Breast epithelium (tissue), 4 donors: ENCODE measurements around the gene EXOC3L4. TPM values are rescaled to one million over a fixed set of nuclear protein-coding genes. Genes with fewer than 3 reads are reported as not detected.

Source experiments
- DNase-seq, 2 donors: peaks; one replicate each; pipeline ENCODE4 v3.0.0-alpha.2; 2019; ENCODE audit warnings: low spot score in 2 of 2
- H3K27ac ChIP-seq, 2 donors: fragments of 200-600 bp; sonication (generic) in 1 of 2; one replicate each; pipeline ENCODE4 v1.5.1; 2016 to 2019; ENCODE audit warnings: mild to moderate bottlenecking in 1 of 2
- H3K27me3 ChIP-seq, 2 donors: fragments of 200-600 bp; sonication (generic) in 1 of 2; one replicate each; pipeline versions ENCODE4 v1.5.1 to v1.6.0; 2017 to 2019; ENCODE audit warnings: control low read depth in 1 of 2, mild to moderate bottlenecking in 1 of 2
- H3K36me3 ChIP-seq: fragments of 200-600 bp; one replicate; pipeline ENCODE4 v1.5.1; 2019
- H3K4me1 ChIP-seq, 2 donors: fragments of 200-600 bp; sonication (generic); one replicate each; pipeline ENCODE4 v1.5.1; 2016 to 2019; ENCODE audit warnings: control low read depth in 1 of 2
- H3K4me3 ChIP-seq, 3 donors: fragments of 200-600 bp; sonication (generic); 1 replicate in 2 of 3; 2 replicates in 1 of 3; pipeline ENCODE4 v1.5.1; 2016 to 2019; ENCODE audit warnings: mild to moderate bottlenecking in 3 of 3, moderate library complexity in 2 of 3
- H3K9me3 ChIP-seq, 2 donors: fragments of 200-600 bp; sonication (generic) in 1 of 2; one replicate each; pipeline ENCODE4 v1.5.1; 2016 to 2019; ENCODE audit warnings: control low read depth in 1 of 2
- POLR2A ChIP-seq: fragments of 450-650 bp; IDR thresholded peaks from one replicate; pipeline ENCODE4 v1.6.1; 2016; ENCODE audit warnings: antibody characterized with exemption, mild to moderate bottlenecking, moderate library complexity
- POLR2AphosphoS5 ChIP-seq, 3 donors: sonication (generic); formaldehyde crosslinking; IDR thresholded peaks; one replicate each; pipeline ENCODE4 v1.6.1; 2017; ENCODE audit warnings: antibody characterized with exemption in 3 of 3
- intact Hi-C: fragments of 100-400 bp; cut with DNase I; formaldehyde crosslinking; loops from one replicate; pipeline ENCODE4 v1.15.1; 2023; ENCODE audit warnings: low total_unique reads
- total RNA-seq, 3 donors: library from RNA; depleted of rRNA; stranded (reverse); fragments of >200 nt; gene quantifications; one replicate each; pipeline ENCODE4 v1.1.0, GENCODE V29; 2016
- TF ChIP-seq, protein P1 (sequence below), 3 donors: fragments of 450-650 bp; IDR thresholded peaks; one replicate each; pipeline ENCODE4 v1.5.1; 2016 to 2017; ENCODE audit warnings: antibody characterized with exemption in 3 of 3, mild to moderate bottlenecking in 3 of 3, moderate library complexity in 3 of 3

Gene EXOC3L4
- total RNA-seq, 3 donors from 2014 or later = 0.66 to 1.0 TPM; not detected in 1

DNA sequence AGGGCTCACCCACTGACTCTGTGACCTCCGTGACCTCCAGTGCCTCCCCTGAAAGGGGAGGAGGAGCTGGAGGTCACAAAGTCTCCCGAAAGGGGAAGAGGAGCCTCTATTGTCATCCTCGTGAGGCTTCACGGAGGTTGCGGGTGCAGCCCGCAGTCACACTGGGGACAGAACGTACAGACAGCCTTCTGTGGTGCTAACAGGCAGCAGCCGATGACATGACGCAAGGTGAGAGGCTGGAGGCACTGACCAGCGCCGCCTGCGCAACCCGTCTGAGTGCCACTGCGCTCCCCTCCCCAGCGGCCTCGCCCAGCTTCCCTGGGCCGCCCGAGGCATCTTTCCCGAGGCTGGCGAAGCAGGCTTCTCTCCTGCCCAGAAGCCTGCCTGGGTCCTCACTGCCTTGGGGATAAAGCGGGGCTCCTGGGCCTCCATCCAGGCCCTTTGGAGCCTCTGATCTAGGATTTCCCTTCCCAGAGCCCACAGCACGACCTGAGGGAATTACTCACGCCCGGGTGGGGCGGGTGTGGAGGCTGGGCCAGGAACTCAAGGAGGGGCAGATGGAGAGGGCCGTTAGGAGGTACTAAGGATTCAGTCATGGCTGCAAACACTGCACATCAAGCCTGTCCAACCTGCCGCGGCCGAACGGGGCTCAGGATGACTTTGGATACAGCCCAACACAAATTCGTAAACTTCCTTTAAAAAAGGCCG, 22.8 kb upstream of the EXOC3L4 start:
- Histone ChIP-seq H3K36me3 (no peaks in the 10 kb centered on the region), H3K4me1 (peaks cover 0 to 6% of the 10 kb centered on the region in 2 donors), H3K27me3 (no peaks in the 10 kb centered on the region), H3K27ac (peak overlapping the region in 1 of 2 donors; percentile 32), H3K9me3 (no peaks in the 10 kb centered on the region), H3K4me3 (peak overlapping the region in 1 of 3 donors; percentile 11)
- DNase-seq = no peak
- TF ChIP-seq, protein P1, sequence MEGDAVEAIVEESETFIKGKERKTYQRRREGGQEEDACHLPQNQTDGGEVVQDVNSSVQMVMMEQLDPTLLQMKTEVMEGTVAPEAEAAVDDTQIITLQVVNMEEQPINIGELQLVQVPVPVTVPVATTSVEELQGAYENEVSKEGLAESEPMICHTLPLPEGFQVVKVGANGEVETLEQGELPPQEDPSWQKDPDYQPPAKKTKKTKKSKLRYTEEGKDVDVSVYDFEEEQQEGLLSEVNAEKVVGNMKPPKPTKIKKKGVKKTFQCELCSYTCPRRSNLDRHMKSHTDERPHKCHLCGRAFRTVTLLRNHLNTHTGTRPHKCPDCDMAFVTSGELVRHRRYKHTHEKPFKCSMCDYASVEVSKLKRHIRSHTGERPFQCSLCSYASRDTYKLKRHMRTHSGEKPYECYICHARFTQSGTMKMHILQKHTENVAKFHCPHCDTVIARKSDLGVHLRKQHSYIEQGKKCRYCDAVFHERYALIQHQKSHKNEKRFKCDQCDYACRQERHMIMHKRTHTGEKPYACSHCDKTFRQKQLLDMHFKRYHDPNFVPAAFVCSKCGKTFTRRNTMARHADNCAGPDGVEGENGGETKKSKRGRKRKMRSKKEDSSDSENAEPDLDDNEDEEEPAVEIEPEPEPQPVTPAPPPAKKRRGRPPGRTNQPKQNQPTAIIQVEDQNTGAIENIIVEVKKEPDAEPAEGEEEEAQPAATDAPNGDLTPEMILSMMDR (IDR thresholded peaks at IDR 0.05) = no peak
- TF ChIP-seq POLR2A (no peak), POLR2AphosphoS5 (IDR thresholded peaks at IDR 0.05) (no peak)
- intact Hi-C loops = no loop called here

DNA sequence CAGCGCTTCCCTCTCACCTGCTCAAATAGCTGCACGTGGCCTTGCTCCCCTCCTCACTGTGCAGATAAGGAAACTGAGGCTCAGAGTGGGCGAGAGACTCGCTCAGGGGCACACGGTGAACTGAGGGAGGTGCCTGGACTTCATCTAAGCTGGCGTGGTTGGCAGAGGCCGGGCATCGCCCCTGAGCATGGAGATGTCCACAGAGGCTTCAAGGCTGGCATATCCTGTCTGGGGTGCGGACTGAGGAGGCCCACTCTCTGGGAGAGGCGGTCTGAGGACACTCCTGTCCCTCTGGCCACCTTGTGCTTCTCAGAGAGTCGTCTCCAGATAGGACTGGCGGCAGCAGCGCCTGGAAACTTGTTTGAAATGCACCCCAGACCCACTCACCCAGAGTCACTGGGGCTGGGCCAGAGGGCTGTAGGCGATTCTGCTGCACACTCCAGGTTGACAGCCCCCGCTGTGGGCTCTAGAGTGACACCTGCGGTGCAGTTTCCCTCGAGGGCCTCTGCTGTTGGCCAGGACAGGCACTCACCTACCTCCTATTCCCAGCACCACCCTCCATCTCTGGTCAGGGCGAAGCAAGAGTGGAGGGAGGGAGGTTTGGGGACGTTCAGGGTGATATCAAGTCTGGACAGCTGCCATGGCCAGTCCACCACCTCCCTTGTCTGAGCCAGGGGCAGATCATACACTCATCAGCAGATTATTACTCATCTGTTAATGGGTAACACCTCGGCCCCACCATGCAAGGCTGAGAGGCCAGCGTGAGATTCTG, 21.7 kb upstream of the EXOC3L4 start:
- DNase-seq = no peak
- Histone ChIP-seq H3K27me3 (no peaks in the 10 kb centered on the region), H3K27ac (no peak overlapping the region), H3K4me1 (peaks cover 0 to 6% of the 10 kb centered on the region in 2 donors), H3K9me3 (no peaks in the 10 kb centered on the region), H3K36me3 (no peaks in the 10 kb centered on the region), H3K4me3 (peak overlapping the region in 1 of 3 donors; percentile 11)
- intact Hi-C loops = no loop called here
- TF ChIP-seq, protein P1 (IDR thresholded peaks at IDR 0.05) = no peak
- TF ChIP-seq POLR2A = no peak
- TF ChIP-seq POLR2AphosphoS5 (IDR thresholded peaks at IDR 0.05) = no peak

DNA sequence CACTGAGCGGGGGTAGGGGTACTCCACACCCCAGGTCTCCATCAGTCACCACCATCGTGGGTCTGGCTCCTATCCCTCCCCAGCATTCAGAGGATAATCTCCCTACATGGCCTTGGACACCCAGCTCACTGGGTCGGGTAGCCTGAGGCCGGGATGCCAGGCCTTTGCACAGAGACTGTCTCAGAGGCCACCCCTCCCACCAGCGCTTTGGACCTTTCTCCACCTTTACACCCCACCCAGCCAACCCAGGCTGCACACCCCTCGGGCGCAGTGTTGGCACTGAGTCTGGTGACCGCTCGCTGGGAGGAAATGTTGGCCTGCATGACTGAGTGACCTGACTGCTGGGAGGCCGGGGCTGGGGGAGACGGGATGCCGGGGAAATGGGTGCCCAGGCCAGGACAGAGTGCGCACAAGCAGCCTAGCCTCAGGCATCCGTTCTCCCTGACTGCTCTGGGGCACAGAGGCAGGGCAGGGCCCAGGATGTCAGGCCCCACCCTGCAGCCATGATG, 21.1 kb upstream of the EXOC3L4 start:
- Histone ChIP-seq H3K4me1 (peaks cover 0 to 6% of the 10 kb centered on the region in 2 donors), H3K4me3 (no peak overlapping the region), H3K36me3 (no peaks in the 10 kb centered on the region), H3K27me3 (no peaks in the 10 kb centered on the region), H3K9me3 (no peaks in the 10 kb centered on the region), H3K27ac (no peak overlapping the region)
- intact Hi-C loops = no loop called here
- DNase-seq = no peak
- TF ChIP-seq, protein P1 (IDR thresholded peaks at IDR 0.05) = no peak
- TF ChIP-seq POLR2AphosphoS5 (IDR thresholded peaks at IDR 0.05) = no peak
- TF ChIP-seq POLR2A = no peak

DNA sequence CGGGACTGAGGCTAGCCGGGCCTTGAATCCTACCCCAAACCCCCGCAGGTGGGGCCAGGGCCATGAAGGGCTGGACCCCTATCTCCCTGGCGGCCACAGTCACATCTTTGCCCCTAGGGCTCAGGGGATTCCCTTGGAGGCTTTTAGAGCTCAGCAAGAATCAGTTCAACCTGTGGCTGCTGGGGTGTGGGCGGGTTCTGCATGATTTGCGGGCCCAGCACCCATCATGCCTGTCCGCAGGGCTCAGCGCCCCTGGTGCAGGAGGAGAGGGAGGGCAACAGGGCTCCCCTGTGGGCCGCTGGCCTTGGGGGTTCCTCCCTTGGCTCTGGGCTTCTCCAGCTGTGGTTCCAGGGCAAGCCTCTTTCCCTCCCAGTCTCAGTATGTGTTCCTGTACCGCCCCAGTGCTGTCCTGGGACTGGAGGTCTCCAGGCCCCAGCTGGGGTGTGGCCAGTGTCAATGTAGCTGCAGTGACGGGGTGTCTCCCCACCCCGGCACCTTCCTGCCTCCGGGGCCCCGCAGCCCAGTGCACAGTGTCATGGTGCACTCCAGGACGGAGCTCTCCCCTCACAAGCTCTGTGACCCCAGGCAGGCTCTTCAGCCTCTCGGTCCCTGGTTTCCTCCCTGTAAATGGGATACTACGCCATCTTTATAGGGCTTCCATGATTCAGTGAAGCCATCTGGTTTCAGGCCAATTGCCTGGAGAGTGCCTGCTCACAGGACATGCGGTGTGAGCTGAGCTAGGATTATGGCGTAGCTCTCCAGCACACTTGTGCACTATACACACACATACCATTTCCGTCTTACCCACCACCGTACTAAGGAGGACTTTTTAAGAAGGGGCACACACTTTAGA, 20.4 kb upstream of the EXOC3L4 start:
- TF ChIP-seq POLR2A (no peak), POLR2AphosphoS5 (IDR thresholded peaks at IDR 0.05) (no peak)
- TF ChIP-seq, protein P1 (IDR thresholded peaks at IDR 0.05) = no peak
- no peak for DNase-seq
- no peaks in the 10 kb centered on the region for H3K9me3 ChIP-seq
- peak overlapping the region in 1 of 2 donors; percentile 80 for H3K27ac ChIP-seq
- intact Hi-C loops = no loop called here
- H3K27me3 ChIP-seq = no peaks in the 10 kb centered on the region
- no peaks in the 10 kb centered on the region for H3K36me3 ChIP-seq
- H3K4me3 ChIP-seq = no peak overlapping the region
- peaks cover 0 to 6% of the 10 kb centered on the region in 2 donors for H3K4me1 ChIP-seq
